A549 (cell line): ENCODE results near the gene IRF5. TPM values are rescaled to one million over a fixed set of nuclear protein-coding genes. Genes with fewer than 3 reads are reported as not detected.

ENCODE experiments used
- ATAC-seq, 2 experiments: fragments of 200-7000 bp in 1 of 2; fragments of >200 bp in 1 of 2; cut with Nextera tagmentation in 1 of 2; cut with Tn5 transposase in 1 of 2; 3 replicates each; pipeline versions ENCODE4 v1.8.0 to v1.9.1; 2018 to 2020; ENCODE audit warnings: mild to moderate bottlenecking in 1 of 2, moderate library complexity in 1 of 2
- CTCF ChIA-PET: fragments of 300-600 bp; sonication (Branson Sonifier 250); formaldehyde crosslinking; extraction: SDS; loops from one replicate; lab custom pipeline; 2021; ENCODE audit warnings: antibody characterized with exemption, inconsistent platforms; lab: Yijun Ruan, JAX
- POLR2A ChIA-PET: fragments of 350-600 bp; formaldehyde crosslinking; extraction: SDS; loops from one replicate; lab custom pipeline; 2021; ENCODE audit warnings: antibody characterized with exemption, inconsistent platforms; lab: Yijun Ruan, JAX
- DNase-seq, 2 experiments: peaks; one replicate each; pipeline versions ENCODE4 v3.0.0 to v3.0.0-alpha.2; 2011 to 2016; ENCODE audit warnings: low read depth in 1 of 2, low spot score in 1 of 2
- FAIRE-seq: peaks from 2 replicates; lab custom pipeline; 2011; peaks lifted over from hg19 to GRCh38; lab: Jason Lieb, UNC
- H3K27ac ChIP-seq, 2 experiments: fragments of >200 bp; sonication (Bioruptor Twin); formaldehyde crosslinking; 3 replicates each; pipeline ENCODE4 v1.5.1; 2016 to 2017
- H3K4me1 ChIP-seq: fragments of >200 bp; sonication (Bioruptor Twin); formaldehyde crosslinking; 3 replicates; pipeline ENCODE4 v1.6.1; 2016
- H3K4me2 ChIP-seq: fragments of >200 bp; sonication (Bioruptor Twin); formaldehyde crosslinking; 3 replicates; pipeline ENCODE4 v1.6.1; 2016
- H3K4me3 ChIP-seq: fragments of >200 bp; sonication (Bioruptor Twin); formaldehyde crosslinking; 3 replicates; pipeline ENCODE4 v1.5.1; 2016
- H3K9me3 ChIP-seq: fragments of >200 bp; sonication (Bioruptor Twin); formaldehyde crosslinking; 3 replicates; pipeline ENCODE4 v1.6.1; 2016
- BCL3 ChIP-seq: fragments of >200 bp; sonication (Bioruptor Twin); formaldehyde crosslinking; IDR thresholded peaks from 3 replicates; pipeline ENCODE4 v1.6.1; 2016
- BHLHE40 ChIP-seq: IDR thresholded peaks from 2 replicates; pipeline ENCODE4 v1.6.1; 2012; ENCODE audit warnings: low read depth, low read length, inconsistent platforms
- CEBPB ChIP-seq, 2 experiments: fragments of >200 bp in 1 of 2; sonication (Bioruptor Twin) in 1 of 2; formaldehyde crosslinking in 1 of 2; IDR thresholded peaks; 2 replicates each; pipeline ENCODE4 v1.6.1; 2012 to 2016
- CHD4 ChIP-seq: fragments of 200-600 bp; sonication (generic); IDR thresholded peaks from 2 replicates; pipeline ENCODE4 v1.6.1; 2016; ENCODE audit warnings: antibody characterized with exemption, mild to moderate bottlenecking, borderline replicate concordance
- EHMT2 ChIP-seq: fragments of 200-600 bp; sonication (generic); IDR thresholded peaks from 2 replicates; pipeline ENCODE4 v1.6.1; 2016; ENCODE audit warnings: antibody characterized with exemption, low read depth, mild to moderate bottlenecking, moderate library complexity
- ELK1 ChIP-seq: fragments of 150-350 bp; IDR thresholded peaks from 2 replicates; pipeline ENCODE4 v1.6.1; 2014; ENCODE audit warnings: low read depth, mild to moderate bottlenecking, low read length
- GATA3 ChIP-seq: IDR thresholded peaks from 2 replicates; pipeline ENCODE4 v1.6.1; 2012; ENCODE audit warnings: borderline replicate concordance
- HOXA7 ChIP-seq: fragments of 250-450 bp; sonication (Bioruptor Pico); IDR thresholded peaks from 2 replicates; pipeline ENCODE4 v1.5.0; 2020; ENCODE audit warnings: mild to moderate bottlenecking, moderate library complexity
- HOXB13 ChIP-seq: fragments of 250-450 bp; sonication (Bioruptor Pico); IDR thresholded peaks from 2 replicates; pipeline ENCODE4 v1.5.0; 2020; ENCODE audit warnings: low read depth, mild to moderate bottlenecking, moderate library complexity
- JUN ChIP-seq, 2 experiments: fragments of >200 bp; sonication (Bioruptor Twin); formaldehyde crosslinking; IDR thresholded peaks; 2 replicates in 1 of 2; 3 replicates in 1 of 2; pipeline ENCODE4 v1.6.1; 2016 to 2017
- JUNB ChIP-seq: fragments of >200 bp; sonication (Bioruptor Twin); formaldehyde crosslinking; IDR thresholded peaks from 2 replicates; pipeline ENCODE4 v1.6.1; 2016
- MAFK ChIP-seq: fragments of 450-650 bp; IDR thresholded peaks from 2 replicates; pipeline ENCODE4 v1.6.1; 2014; ENCODE audit not compliant: partially characterized antibody
- MYC ChIP-seq: IDR thresholded peaks from 2 replicates; pipeline ENCODE4 v1.6.1; 2012; ENCODE audit warnings: mild to moderate bottlenecking, inconsistent platforms, low read length, improper control_type of control experiment, borderline replicate concordance
- NFE2L2 ChIP-seq: fragments of 150-350 bp; conservative IDR thresholded peaks from 2 replicates; pipeline ENCODE4 v1.6.1; 2014; ENCODE audit warnings: low read length
- NPAS2 ChIP-seq: fragments of 250-450 bp; sonication (Bioruptor Pico); IDR thresholded peaks from 2 replicates; pipeline ENCODE4 v1.8.0; 2022; ENCODE audit warnings: mild to moderate bottlenecking, moderate library complexity, borderline replicate concordance
- NR3C1 ChIP-seq: fragments of >200 bp; sonication (Bioruptor Twin); formaldehyde crosslinking; IDR thresholded peaks from 3 replicates; pipeline ENCODE4 v1.6.1; 2017
- PBX3 ChIP-seq: IDR thresholded peaks from 2 replicates; pipeline ENCODE4 v1.6.1; 2012
- SREBF2 ChIP-seq: fragments of 450-650 bp; IDR thresholded peaks from 2 replicates; pipeline ENCODE4 v1.6.1; 2014; ENCODE audit warnings: mild to moderate bottlenecking, moderate library complexity
- USF2 ChIP-seq: fragments of 450-650 bp; IDR thresholded peaks from 2 replicates; pipeline ENCODE4 v1.6.1; 2014; ENCODE audit warnings: antibody characterized with exemption
- ZNF302 ChIP-seq: fragments of 250-450 bp; sonication (Bioruptor Pico); IDR thresholded peaks from 2 replicates; pipeline ENCODE4 v1.9.0; 2021; ENCODE audit warnings: inconsistent platforms, mild to moderate bottlenecking, moderate library complexity
- ZSCAN20 ChIP-seq: fragments of 250-450 bp; sonication (Bioruptor Pico); IDR thresholded peaks from 2 replicates; pipeline ENCODE4 v1.8.0; 2022; ENCODE audit warnings: mild to moderate bottlenecking, moderate library complexity
- WGBS: methylation state at CpG from one replicate; pipeline ENCODE4 v1.1.6; 2017; ENCODE audit errors: missing lambda C conversion rate; 5-methylcytosine and 5-hydroxymethylcytosine counted together
- polyA plus RNA-seq, 4 experiments: library from polyadenylated mRNA; depleted of rRNA in 3 of 4; stranded (reverse); fragments of >200 nt; fragmentation: RNase III in 1 of 4; extraction: RNeasy Plus Mini Kit Qiagen cat#74134 plus additional on column Dnase treatment in 1 of 4; gene quantifications; 2 replicates in 3 of 4; 3 replicates in 1 of 4; pipeline ENCODE4 v1.2.3, GENCODE V29; 2011 to 2017
- TF ChIP-seq, protein P1 (sequence below): fragments of 250-450 bp; sonication (Bioruptor Pico); IDR thresholded peaks from 2 replicates; pipeline ENCODE4 v1.5.0; 2021; ENCODE audit warnings: mild to moderate bottlenecking, moderate library complexity, borderline replicate concordance

Gene IRF5
- polyA plus RNA-seq, 2 of the 4 experiments (the other 2 are of a cell fraction) = 5.5 to 8.7 TPM

DNA sequence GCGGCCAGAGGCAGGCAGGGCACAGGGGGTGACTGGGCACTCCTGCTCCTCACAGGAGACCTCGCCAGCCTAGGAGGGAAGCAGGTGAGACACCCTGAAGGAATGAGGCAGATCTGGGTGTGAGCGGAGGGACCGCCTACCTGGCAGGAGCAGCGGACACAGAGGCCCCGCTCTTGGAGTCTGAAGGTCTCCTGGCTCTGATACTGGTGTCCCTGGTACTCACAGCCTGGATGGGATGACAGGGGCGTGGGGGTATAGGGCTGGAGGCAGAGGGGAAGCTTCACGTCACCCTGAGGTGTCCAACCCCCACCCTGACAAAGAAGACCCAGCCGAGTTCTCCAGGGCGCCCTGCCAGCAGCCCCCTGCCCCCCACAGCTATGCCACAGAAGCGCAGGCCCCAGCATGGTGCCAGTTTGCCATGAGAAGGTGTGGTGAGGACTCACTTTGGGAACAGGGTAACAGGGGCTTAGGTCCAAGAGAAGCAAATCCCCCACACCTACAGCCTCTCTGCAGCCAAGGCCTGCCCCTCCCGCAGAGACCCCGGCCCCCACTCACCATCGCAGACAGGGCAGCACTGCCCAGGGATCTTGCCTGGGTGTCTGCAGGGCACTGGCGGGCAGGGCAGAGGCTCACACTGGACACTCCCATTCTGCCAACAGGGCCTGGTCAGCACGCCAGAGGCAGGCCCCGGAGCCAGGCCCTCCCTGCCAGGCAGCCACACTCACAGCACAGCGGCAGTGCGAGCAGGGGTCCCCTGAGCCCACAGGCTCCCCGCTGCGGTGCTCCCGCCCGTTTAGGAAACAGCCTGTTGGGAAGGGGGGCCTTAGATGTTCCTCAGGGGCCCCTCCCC, 44.3 kb upstream of the IRF5 start:
- no peak overlapping the region for H3K4me3 ChIP-seq
- ChIA-PET CTCF (interaction anchor here (1.0 to 3.0 kb wide), 3 partner anchors 10 to 13 kb away, joined by 3 to 11 read pairs (median 3); no protein-coding TSS in a partner anchor), POLR2A (no interaction called here)
- TF ChIP-seq USF2 (no peak), MYC (no peak), NPAS2 (CRISPR knock-in tag) (no peak), CHD4 (no peak), JUN (IDR thresholded peaks at IDR 0.05) (no peak), HOXA7 (CRISPR knock-in tag) (no peak), EHMT2 (no peak), CEBPB (IDR thresholded peaks at IDR 0.05) (no peak), BCL3 (no peak), GATA3 (no peak), ELK1 (no peak), JUNB (no peak), ZSCAN20 (CRISPR knock-in tag) (no peak)
- H3K27ac ChIP-seq = no peak overlapping the region
- no peak overlapping the region for H3K4me2 ChIP-seq
- no peak for FAIRE-seq
- no peaks in the 10 kb centered on the region for H3K9me3 ChIP-seq
- ATAC-seq = no peak
- WGBS = 84% methylated on average over 9 of the region's 23 CpGs
- DNase-seq = no peak
- peaks cover 4% of the 10 kb centered on the region; the same call in 2 of the 3 replicates for H3K4me1 ChIP-seq

DNA sequence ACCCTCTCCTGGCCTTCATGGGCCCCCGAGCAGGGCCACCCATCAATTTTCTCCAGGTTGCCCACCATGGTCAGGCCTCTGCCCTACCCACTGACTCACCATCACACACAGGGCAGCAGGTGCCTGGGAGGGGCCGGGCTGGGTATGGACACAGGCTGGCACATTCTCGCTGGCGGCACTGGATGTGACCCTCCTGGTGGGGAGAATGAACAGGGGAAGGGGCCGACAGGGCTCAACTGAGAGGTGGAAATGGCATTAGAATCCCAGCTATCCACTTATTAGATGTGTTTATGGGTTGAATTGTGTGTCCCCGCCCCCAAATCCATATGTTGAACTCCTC, 43.7 kb upstream of the IRF5 start:
- TF ChIP-seq HOXB13 (CRISPR knock-in tag) = no peak
- no peak for TF ChIP-seq NFE2L2
- TF ChIP-seq SREBF2 = no peak
- TF ChIP-seq, protein P1, sequence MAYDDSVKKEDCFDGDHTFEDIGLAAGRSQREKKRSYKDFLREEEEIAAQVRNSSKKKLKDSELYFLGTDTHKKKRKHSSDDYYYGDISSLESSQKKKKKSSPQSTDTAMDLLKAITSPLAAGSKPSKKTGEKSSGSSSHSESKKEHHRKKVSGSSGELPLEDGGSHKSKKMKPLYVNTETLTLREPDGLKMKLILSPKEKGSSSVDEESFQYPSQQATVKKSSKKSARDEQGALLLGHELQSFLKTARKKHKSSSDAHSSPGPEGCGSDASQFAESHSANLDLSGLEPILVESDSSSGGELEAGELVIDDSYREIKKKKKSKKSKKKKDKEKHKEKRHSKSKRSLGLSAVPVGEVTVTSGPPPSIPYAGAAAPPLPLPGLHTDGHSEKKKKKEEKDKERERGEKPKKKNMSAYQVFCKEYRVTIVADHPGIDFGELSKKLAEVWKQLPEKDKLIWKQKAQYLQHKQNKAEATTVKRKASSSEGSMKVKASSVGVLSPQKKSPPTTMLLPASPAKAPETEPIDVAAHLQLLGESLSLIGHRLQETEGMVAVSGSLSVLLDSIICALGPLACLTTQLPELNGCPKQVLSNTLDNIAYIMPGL (CRISPR knock-in tag) = no peak
- TF ChIP-seq NR3C1 = no peak
- no peak for TF ChIP-seq PBX3
- no peak for TF ChIP-seq ELK1
- no peak for TF ChIP-seq CEBPB (IDR thresholded peaks at IDR 0.05)
- TF ChIP-seq MAFK = no peak
- TF ChIP-seq NPAS2 (CRISPR knock-in tag) = no peak
- TF ChIP-seq BCL3 = no peak
- no peak for TF ChIP-seq BHLHE40
- TF ChIP-seq USF2 = no peak
- TF ChIP-seq GATA3 = no peak
- TF ChIP-seq ZNF302 (CRISPR knock-in tag) = no peak
- TF ChIP-seq, all 56 proteins: peak for 0
- Histone ChIP-seq H3K4me2 (no peak overlapping the region), H3K9me3 (no peaks in the 10 kb centered on the region), H3K4me3 (no peak overlapping the region), H3K27ac (no peak overlapping the region), H3K4me1 (peaks cover 4% of the 10 kb centered on the region; the same call in 2 of the 3 replicates)
- DNase-seq = no peak
- POLR2A ChIA-PET = no interaction called here
- no peak for ATAC-seq
- WGBS = 87% methylated on average over 6 of the region's 6 CpGs
- no peak for FAIRE-seq
- CTCF ChIA-PET = interaction anchor here (1.1 to 3.0 kb wide), 2 partner anchors 9 to 11 kb away, joined by 3 to 11 read pairs; no protein-coding TSS in a partner anchor
